DOHH2 (cell line): ENCODE data around the gene ATP11A.

Experiments
- EZH2phosphoT487 ChIP-seq: fragments of 200-600 bp; sonication (generic); IDR thresholded peaks from 2 replicates; pipeline ENCODE4 v1.6.1; 2017; ENCODE audit warnings: borderline replicate concordance, mild to moderate bottlenecking, antibody characterized with exemption, low read length, moderate library complexity, mixed read lengths
- TF ChIP-seq, protein P1 (sequence below): fragments of 200-600 bp; sonication (generic); IDR thresholded peaks from one replicate; pipeline ENCODE4 v1.5.1; 2014; ENCODE audit warnings: antibody characterized with exemption, mild to moderate bottlenecking, low read depth, low read length; ENCODE audit not compliant: poor library complexity, severe bottlenecking

DNA sequence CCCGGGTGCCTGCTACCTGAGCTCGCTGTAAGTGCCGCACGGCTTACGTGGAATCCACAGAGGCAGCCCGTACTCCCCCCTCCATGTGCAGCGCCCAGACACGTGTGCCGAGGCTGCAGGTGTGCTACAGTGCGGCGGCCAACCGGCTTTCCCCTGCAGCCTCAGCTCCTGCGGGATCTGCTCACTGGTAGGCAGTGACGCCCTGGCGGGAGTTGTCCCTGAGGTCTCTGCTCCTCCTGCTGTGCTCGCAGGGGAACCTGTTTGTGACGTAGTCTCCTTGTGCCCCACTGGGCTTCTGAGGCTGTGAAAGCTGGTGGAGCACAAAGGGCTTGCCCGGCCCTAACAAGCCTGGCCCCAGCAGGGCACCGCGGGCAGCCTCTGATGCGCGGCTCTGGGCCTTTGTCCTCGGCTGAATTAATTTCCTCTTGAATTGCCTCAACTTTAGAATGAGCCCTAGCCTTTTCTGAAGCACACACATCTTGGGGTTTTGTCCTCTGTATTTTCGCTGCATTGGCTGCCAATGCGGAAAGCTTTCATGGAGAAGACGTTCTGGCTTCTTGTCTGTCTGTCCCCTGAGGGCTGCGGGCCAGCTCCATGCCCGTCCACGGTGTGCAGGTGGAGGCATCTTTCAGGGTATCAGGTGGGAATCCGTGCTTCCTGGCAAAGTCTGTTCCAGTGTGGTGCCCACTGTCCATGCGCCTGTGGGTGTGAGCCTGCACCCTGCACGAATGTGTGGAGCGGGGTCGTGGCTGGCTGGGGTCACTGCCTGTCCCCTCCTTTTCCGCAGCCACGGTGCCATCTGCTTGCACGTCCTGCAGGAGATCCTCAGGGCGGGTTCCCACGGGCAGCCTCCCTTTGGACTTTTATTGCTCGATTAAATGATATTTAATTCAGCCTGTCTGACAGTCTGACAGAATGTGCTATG lies 201.9 kb downstream of the ATP11A start:
- TF ChIP-seq EZH2phosphoT487: no peak
- TF ChIP-seq, protein P1, sequence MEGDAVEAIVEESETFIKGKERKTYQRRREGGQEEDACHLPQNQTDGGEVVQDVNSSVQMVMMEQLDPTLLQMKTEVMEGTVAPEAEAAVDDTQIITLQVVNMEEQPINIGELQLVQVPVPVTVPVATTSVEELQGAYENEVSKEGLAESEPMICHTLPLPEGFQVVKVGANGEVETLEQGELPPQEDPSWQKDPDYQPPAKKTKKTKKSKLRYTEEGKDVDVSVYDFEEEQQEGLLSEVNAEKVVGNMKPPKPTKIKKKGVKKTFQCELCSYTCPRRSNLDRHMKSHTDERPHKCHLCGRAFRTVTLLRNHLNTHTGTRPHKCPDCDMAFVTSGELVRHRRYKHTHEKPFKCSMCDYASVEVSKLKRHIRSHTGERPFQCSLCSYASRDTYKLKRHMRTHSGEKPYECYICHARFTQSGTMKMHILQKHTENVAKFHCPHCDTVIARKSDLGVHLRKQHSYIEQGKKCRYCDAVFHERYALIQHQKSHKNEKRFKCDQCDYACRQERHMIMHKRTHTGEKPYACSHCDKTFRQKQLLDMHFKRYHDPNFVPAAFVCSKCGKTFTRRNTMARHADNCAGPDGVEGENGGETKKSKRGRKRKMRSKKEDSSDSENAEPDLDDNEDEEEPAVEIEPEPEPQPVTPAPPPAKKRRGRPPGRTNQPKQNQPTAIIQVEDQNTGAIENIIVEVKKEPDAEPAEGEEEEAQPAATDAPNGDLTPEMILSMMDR: no peak
